ENCODE results near the gene NAMPT. TPM values are rescaled to one million over a fixed set of nuclear protein-coding genes. Genes with fewer than 3 reads are reported as not detected.

NAMPT gene
- total and polyA plus RNA-seq, 9 of the 15 experiments (the other 6 are each of a cell fraction or from before 2014, with no cell fraction given) = 41.1 to 160 (median 106) TPM

DNA sequence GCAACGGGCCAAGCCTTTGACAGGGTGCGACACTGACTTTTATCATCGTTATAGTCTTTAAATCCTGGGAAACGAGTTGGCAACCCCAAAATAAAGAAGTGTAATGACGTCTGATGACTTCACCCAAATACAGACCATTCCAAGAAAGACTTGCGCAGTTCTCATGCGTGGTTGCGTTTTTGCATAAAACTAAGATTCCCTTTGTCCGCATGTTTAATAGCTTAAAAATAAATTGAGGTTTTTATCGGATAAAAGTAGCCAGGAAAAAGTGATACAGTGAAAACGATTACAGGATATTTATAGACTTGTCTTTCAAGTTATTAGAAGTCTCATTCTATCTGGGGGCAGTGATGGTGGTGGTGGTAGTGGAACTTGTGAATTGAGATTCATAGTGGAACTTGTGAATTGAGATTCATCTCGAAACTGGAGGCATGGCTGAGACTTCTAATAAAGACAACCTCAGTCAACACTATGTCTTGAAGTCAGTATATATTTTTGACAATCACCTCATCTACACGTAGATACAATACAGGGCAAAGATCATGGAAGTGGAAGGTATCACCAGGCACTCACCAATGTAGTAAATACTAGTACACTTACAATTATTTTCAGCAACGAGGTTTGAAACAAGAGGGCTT lies 1.2 kb upstream of the NAMPT start (continued):
- TF ChIP-seq LARP7 (IDR thresholded peaks at IDR 0.05) (no peak), HOXB6 (CRISPR knock-in tag; IDR thresholded peaks at IDR 0.05; ENCODE audit: borderline replicate concordance) (no peak), ZZZ3 (IDR thresholded peaks at IDR 0.05) (no peak), HMG20A (CRISPR knock-in tag; conservative IDR thresholded peaks at IDR 0.05) (no peak), STAG1 (CRISPR knock-in tag; IDR thresholded peaks at IDR 0.05; ENCODE audit: borderline replicate concordance) (no peak), TCFL5 (CRISPR knock-in tag; conservative IDR thresholded peaks at IDR 0.05) (no peak), PYGO2 (tag; IDR thresholded peaks at IDR 0.05) (peak; percentile 20; the same call in 1 of the 2 replicates), ZNF143 (CRISPR knock-in tag; IDR thresholded peaks at IDR 0.05) (no peak), ELF2 (CRISPR knock-in tag; IDR thresholded peaks at IDR 0.05) (peak; percentile 46; the same call in 1 of the 2 replicates), SP1 (CRISPR knock-in tag; IDR thresholded peaks at IDR 0.05) (no peak)
- TF ChIP-seq, protein P1, sequence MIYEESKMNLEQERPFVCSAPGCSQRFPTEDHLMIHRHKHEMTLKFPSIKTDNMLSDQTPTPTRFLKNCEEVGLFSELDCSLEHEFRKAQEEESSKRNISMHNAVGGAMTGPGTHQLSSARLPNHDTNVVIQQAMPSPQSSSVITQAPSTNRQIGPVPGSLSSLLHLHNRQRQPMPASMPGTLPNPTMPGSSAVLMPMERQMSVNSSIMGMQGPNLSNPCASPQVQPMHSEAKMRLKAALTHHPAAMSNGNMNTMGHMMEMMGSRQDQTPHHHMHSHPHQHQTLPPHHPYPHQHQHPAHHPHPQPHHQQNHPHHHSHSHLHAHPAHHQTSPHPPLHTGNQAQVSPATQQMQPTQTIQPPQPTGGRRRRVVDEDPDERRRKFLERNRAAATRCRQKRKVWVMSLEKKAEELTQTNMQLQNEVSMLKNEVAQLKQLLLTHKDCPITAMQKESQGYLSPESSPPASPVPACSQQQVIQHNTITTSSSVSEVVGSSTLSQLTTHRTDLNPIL (CRISPR knock-in tag; IDR thresholded peaks at IDR 0.05) = no peak
- TF ChIP-seq, protein P2, sequence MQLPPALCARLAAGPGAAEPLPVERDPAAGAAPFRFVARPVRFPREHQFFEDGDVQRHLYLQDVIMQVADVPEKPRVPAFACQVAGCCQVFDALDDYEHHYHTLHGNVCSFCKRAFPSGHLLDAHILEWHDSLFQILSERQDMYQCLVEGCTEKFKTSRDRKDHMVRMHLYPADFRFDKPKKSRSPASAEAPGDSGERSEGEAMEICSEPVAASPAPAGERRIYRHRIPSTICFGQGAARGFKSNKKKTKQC (CRISPR knock-in tag; IDR thresholded peaks at IDR 0.05) = no peak
- TF ChIP-seq, protein P3, sequence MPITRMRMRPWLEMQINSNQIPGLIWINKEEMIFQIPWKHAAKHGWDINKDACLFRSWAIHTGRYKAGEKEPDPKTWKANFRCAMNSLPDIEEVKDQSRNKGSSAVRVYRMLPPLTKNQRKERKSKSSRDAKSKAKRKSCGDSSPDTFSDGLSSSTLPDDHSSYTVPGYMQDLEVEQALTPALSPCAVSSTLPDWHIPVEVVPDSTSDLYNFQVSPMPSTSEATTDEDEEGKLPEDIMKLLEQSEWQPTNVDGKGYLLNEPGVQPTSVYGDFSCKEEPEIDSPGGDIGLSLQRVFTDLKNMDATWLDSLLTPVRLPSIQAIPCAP (CRISPR knock-in tag; IDR thresholded peaks at IDR 0.05; ENCODE audit: borderline replicate concordance) = no peak
- TF ChIP-seq, protein P4, sequence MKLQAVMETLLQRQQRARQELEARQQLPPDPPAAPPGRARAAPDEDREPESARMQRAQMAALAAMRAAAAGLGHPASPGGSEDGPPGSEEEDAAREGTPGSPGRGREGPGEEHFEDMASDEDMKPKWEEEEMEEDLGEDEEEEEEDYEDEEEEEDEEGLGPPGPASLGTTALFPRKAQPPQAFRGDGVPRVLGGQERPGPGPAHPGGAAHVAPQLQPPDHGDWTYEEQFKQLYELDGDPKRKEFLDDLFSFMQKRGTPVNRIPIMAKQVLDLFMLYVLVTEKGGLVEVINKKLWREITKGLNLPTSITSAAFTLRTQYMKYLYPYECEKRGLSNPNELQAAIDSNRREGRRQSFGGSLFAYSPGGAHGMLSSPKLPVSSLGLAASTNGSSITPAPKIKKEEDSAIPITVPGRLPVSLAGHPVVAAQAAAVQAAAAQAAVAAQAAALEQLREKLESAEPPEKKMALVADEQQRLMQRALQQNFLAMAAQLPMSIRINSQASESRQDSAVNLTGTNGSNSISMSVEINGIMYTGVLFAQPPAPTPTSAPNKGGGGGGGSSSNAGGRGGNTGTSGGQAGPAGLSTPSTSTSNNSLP (IDR thresholded peaks at IDR 0.05; ENCODE audit: borderline replicate concordance, low read depth, low read length) = no peak
- TF ChIP-seq, protein P5, sequence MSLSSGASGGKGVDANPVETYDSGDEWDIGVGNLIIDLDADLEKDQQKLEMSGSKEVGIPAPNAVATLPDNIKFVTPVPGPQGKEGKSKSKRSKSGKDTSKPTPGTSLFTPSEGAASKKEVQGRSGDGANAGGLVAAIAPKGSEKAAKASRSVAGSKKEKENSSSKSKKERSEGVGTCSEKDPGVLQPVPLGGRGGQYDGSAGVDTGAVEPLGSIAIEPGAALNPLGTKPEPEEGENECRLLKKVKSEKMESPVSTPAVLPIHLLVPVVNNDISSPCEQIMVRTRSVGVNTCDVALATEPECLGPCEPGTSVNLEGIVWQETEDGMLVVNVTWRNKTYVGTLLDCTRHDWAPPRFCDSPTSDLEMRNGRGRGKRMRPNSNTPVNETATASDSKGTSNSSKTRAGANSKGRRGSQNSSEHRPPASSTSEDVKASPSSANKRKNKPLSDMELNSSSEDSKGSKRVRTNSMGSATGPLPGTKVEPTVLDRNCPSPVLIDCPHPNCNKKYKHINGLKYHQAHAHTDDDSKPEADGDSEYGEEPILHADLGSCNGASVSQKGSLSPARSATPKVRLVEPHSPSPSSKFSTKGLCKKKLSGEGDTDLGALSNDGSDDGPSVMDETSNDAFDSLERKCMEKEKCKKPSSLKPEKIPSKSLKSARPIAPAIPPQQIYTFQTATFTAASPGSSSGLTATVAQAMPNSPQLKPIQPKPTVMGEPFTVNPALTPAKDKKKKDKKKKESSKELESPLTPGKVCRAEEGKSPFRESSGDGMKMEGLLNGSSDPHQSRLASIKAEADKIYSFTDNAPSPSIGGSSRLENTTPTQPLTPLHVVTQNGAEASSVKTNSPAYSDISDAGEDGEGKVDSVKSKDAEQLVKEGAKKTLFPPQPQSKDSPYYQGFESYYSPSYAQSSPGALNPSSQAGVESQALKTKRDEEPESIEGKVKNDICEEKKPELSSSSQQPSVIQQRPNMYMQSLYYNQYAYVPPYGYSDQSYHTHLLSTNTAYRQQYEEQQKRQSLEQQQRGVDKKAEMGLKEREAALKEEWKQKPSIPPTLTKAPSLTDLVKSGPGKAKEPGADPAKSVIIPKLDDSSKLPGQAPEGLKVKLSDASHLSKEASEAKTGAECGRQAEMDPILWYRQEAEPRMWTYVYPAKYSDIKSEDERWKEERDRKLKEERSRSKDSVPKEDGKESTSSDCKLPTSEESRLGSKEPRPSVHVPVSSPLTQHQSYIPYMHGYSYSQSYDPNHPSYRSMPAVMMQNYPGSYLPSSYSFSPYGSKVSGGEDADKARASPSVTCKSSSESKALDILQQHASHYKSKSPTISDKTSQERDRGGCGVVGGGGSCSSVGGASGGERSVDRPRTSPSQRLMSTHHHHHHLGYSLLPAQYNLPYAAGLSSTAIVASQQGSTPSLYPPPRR (CRISPR knock-in tag; IDR thresholded peaks at IDR 0.05; ENCODE audit: borderline replicate concordance) = no peak
- TF ChIP-seq, protein P6, sequence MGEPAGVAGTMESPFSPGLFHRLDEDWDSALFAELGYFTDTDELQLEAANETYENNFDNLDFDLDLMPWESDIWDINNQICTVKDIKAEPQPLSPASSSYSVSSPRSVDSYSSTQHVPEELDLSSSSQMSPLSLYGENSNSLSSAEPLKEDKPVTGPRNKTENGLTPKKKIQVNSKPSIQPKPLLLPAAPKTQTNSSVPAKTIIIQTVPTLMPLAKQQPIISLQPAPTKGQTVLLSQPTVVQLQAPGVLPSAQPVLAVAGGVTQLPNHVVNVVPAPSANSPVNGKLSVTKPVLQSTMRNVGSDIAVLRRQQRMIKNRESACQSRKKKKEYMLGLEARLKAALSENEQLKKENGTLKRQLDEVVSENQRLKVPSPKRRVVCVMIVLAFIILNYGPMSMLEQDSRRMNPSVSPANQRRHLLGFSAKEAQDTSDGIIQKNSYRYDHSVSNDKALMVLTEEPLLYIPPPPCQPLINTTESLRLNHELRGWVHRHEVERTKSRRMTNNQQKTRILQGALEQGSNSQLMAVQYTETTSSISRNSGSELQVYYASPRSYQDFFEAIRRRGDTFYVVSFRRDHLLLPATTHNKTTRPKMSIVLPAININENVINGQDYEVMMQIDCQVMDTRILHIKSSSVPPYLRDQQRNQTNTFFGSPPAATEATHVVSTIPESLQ (CRISPR knock-in tag; IDR thresholded peaks at IDR 0.05) = no peak

All from K562 (cell line).